K562 (cell line): ENCODE measurements around the gene GUCY2D. TPM values are rescaled to one million over a fixed set of nuclear protein-coding genes. Genes with fewer than 3 reads are reported as not detected.

Experiments
- ATAC-seq: fragments of 200-7000 bp; cut with Tn5 transposase; 3 replicates; pipeline ENCODE4 v1.9.1; 2020; ENCODE audit warnings: moderate library complexity
- BruUV-seq: library from RNA; stranded (reverse); fragments of 400-500 nt; replicated peaks from 2 replicates; lab custom pipeline; 2021; lab: Mats Ljungman, UMichigan
- CTCF ChIA-PET: fragments of 300-600 bp; formaldehyde crosslinking; extraction: SDS; loops from one replicate; lab custom pipeline; 2021; ENCODE audit warnings: low intra/inter-chr PET ratio; lab: Yijun Ruan, JAX
- POLR2A ChIA-PET: fragments of 300-600, 350-650 bp; sonication (Branson Sonifier 250); formaldehyde crosslinking; extraction: SDS; loops from one replicate; lab custom pipeline; 2021; ENCODE audit warnings: antibody characterized with exemption, inconsistent platforms; lab: Yijun Ruan, JAX
- DNase-seq, 4 experiments: peaks; one replicate each; pipeline versions ENCODE4 v3.0.0 to v3.0.0-alpha.2; 2011 to 2018; ENCODE audit warnings: low spot score in 3 of 4, mixed read lengths in 3 of 4; ENCODE audit errors: extremely low read depth in 1 of 4
- FAIRE-seq: peaks from 2 replicates; lab custom pipeline; 2011; peaks lifted over from hg19 to GRCh38; lab: Jason Lieb, UNC
- H2AFZ ChIP-seq: 2 replicates; pipeline ENCODE4 v1.6.0; 2011; ENCODE audit warnings: low read depth, low read length, control low read depth, inconsistent platforms
- H3K27ac ChIP-seq: fragments of 200-600 bp; 3 replicates; pipeline ENCODE4 v1.8.0; 2011; ENCODE audit warnings: low read depth, mild to moderate bottlenecking, control low read depth, inconsistent platforms, low read length, moderate library complexity, mixed read lengths; ENCODE audit errors: extremely low read depth
- H3K27me3 ChIP-seq, 2 experiments: fragments of 300-600 bp in 1 of 2; 2 replicates in 1 of 2; 3 replicates in 1 of 2; pipeline versions ENCODE4 v1.6.0 to v1.8.0; 2011; ENCODE audit warnings: inconsistent platforms in 2 of 2, low read length in 2 of 2, mild to moderate bottlenecking in 1 of 2, mixed read lengths in 1 of 2, moderate library complexity in 1 of 2; ENCODE audit not compliant: control insufficient read depth in 2 of 2, insufficient read depth in 2 of 2
- H3K36me3 ChIP-seq: fragments of 300-600 bp; 3 replicates; pipeline ENCODE4 v1.8.0; 2011; ENCODE audit warnings: mild to moderate bottlenecking, low read length, inconsistent platforms; ENCODE audit not compliant: control insufficient read depth, insufficient read depth
- H3K4me1 ChIP-seq, 2 experiments: fragments of 200-600 bp in 1 of 2; replicated peaks in 1 of 2; 2 replicates in 1 of 2; 3 replicates in 1 of 2; pipeline versions ENCODE4 v1.5.1 to v1.8.0; 2011; ENCODE audit warnings: inconsistent platforms in 2 of 2, low read length in 2 of 2, mild to moderate bottlenecking in 1 of 2, mixed read lengths in 1 of 2, moderate library complexity in 1 of 2; ENCODE audit not compliant: control insufficient read depth in 2 of 2, insufficient read depth in 2 of 2
- H3K4me2 ChIP-seq: 2 replicates; pipeline ENCODE4 v1.6.1; 2011; ENCODE audit warnings: low read length, control low read depth, inconsistent platforms, mixed read lengths; ENCODE audit not compliant: insufficient read depth
- H3K4me3 ChIP-seq: fragments of 200-600 bp; sonication (generic), shearing (Covaris generic); 2 replicates; pipeline ENCODE4 v1.5.1; 2016; ENCODE audit warnings: control low read depth, inconsistent platforms
- H3K79me2 ChIP-seq: fragments of 200-600 bp; 3 replicates; pipeline ENCODE4 v1.8.0; 2011; ENCODE audit warnings: low read length, inconsistent platforms; ENCODE audit not compliant: control insufficient read depth, insufficient read depth
- H3K9ac ChIP-seq, 2 experiments: 2 replicates each; pipeline versions ENCODE4 v1.6.0 to v1.6.1; 2011; ENCODE audit warnings: low read depth in 2 of 2, low read length in 2 of 2, control low read depth in 1 of 2, inconsistent platforms in 1 of 2, mild to moderate bottlenecking in 1 of 2, mixed read lengths in 1 of 2; ENCODE audit not compliant: insufficient read depth in 1 of 2
- H3K9me1 ChIP-seq: one replicate; pipeline ENCODE4 v1.6.0; 2011; ENCODE audit warnings: inconsistent platforms, mild to moderate bottlenecking, low read length, moderate library complexity; ENCODE audit not compliant: control insufficient read depth, insufficient read depth
- H3K9me3 ChIP-seq: replicated peaks from 2 replicates; pipeline ENCODE4 v1.5.1; 2011; ENCODE audit warnings: low read depth, low read length, inconsistent platforms; ENCODE audit not compliant: control insufficient read depth, insufficient read depth
- H4K20me1 ChIP-seq: replicated peaks from 2 replicates; pipeline ENCODE4 v1.6.1; 2011; ENCODE audit warnings: low read length, inconsistent platforms, mixed read lengths; ENCODE audit not compliant: control insufficient read depth, insufficient read depth
- MAFF ChIP-seq: IDR thresholded peaks from 2 replicates; pipeline ENCODE4 v1.6.1; 2012; ENCODE audit warnings: low read length, improper control_type of control experiment
- MAFG ChIP-seq: fragments of 450-650 bp; conservative IDR thresholded peaks from 2 replicates; pipeline ENCODE4 v1.6.1; 2016; ENCODE audit warnings: missing genetic modification characterization, missing compliant biosample characterization
- NFE2 ChIP-seq: IDR thresholded peaks from 2 replicates; pipeline ENCODE4 v1.6.1; 2014; ENCODE audit warnings: antibody characterized with exemption, low read depth
- NFXL1 ChIP-seq: fragments of 450-650 bp; formaldehyde crosslinking; IDR thresholded peaks from 2 replicates; pipeline ENCODE4 v1.4.0; 2021; ENCODE audit warnings: mild to moderate bottlenecking
- POLR3A ChIP-seq: IDR thresholded peaks from 2 replicates; pipeline ENCODE4 v1.6.1; 2011; ENCODE audit warnings: borderline replicate concordance, mild to moderate bottlenecking, moderate library complexity; ENCODE audit not compliant: insufficient read length, insufficient read depth; ENCODE audit errors: extremely low read depth
- ZFPM2 ChIP-seq: fragments of 250-450 bp; sonication (Bioruptor Pico); IDR thresholded peaks from 2 replicates; pipeline ENCODE4 v1.5.1; 2022; ENCODE audit warnings: mild to moderate bottlenecking
- ZNF143 ChIP-seq: sonication (generic); formaldehyde crosslinking; IDR thresholded peaks from 2 replicates; pipeline ENCODE4 v1.9.0; 2022; ENCODE audit warnings: mild to moderate bottlenecking, missing genetic modification reagents
- WGBS: fragments of 100-300 bp; shearing (Covaris generic); methylation state at CpG from one replicate; pipeline ENCODE4 v1.1.6; 2016; ENCODE audit warnings: low coverage, mixed read lengths; ENCODE audit not compliant: insufficient coverage; ENCODE audit errors: missing lambda C conversion rate; 5-methylcytosine and 5-hydroxymethylcytosine counted together
- in situ Hi-C: fragments of 300-500 bp; cut with MboI; formaldehyde crosslinking; loops from 4 replicates; pipeline ENCODE4 v1.15.0; 2018; ENCODE audit warnings: inconsistent platforms, mixed read lengths
- intact Hi-C: fragments of 100-400 bp; cut with micrococcal nuclease; formaldehyde crosslinking; loops from 2 replicates; pipeline ENCODE4 v1.14.2; 2022
- polyA plus RNA-seq, 8 experiments: library from polyadenylated mRNA; depleted of rRNA in 4 of 8; stranded (reverse) in 5 of 8; unstranded in 3 of 8; fragments of >200 nt; fragmentation: Nextera tagmentation in 2 of 8; fragmentation: Illumina TruSeq in 1 of 8; extraction: Ambion mirVana in 2 of 8; extraction: Trizol in 1 of 8; gene quantifications; 2 replicates each; pipeline versions ENCODE4 v1.2.1 to v1.2.3, GENCODE V29; 2011 to 2014; ENCODE audit warnings: inconsistent platforms in 1 of 8, missing spikeins in 1 of 8
- total RNA-seq, 7 experiments: library from RNA; depleted of rRNA in 6 of 7; stranded (reverse); fragments of >200 nt in 6 of 7; fragmentation: Illumina TruSeq in 2 of 7; extraction: Trizol in 2 of 7; gene quantifications; 2 replicates each; pipeline versions ENCODE4 v1.2.1 to v1.2.3, GENCODE V29; 2011 to 2021; ENCODE audit warnings: low replicate concordance in 1 of 7

The GUCY2D gene
- total and polyA plus RNA-seq, 9 of the 15 experiments (the other 6 are each of a cell fraction or from before 2014, with no cell fraction given): 0.05 TPM; not detected in 8

DNA sequence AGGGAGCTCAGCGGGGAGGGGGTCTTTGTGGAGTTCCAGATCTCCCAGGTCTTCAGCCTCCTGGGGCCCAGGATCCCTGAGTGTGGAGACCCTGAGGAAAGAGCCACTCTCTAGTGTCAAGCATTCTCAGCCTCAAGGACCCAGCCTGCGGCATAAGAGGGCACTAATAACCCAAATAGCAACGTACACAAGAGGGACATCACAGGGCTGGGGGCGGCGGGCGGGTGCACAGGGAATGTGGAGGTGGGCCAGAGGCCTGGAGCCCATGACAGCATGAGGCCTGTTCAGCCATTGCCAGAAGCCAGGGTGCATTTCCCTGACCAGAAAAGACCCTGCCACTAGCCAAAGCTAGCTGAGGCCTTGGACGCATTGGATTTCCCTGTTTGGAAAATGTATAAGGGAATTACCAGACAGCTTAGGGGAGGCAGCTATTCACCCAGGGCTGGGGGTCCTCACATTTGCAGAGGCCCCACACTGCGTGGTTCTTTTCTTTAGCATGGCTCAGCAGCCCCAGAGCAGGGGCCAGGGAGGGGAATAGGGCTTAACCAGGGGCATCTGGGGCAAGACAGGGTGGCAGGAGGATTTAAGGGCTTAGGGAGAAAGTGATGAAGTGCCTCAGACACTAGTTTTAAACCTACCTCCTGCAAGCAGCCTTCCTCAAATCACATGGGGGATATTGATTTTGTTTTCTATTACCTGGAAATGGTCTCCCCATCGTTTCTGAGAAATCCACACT is 22.9 kb downstream of the GUCY2D start:
- peaks cover 0 to 24% of the 10 kb centered on the region in 2 experiments; a peak in 3 of 5 replicates for H3K27me3 ChIP-seq
- ChIA-PET POLR2A (no interaction called here), CTCF (interaction anchor here (0.6 kb wide), 1 partner anchor 199 kb away, joined by 3 read pairs; no protein-coding TSS in a partner anchor)
- H3K9me3 ChIP-seq: no peaks in the 10 kb centered on the region
- FAIRE-seq (no peak), DNase-seq (no peak), ATAC-seq (no peak)
- no peaks in the 10 kb centered on the region for H3K36me3 ChIP-seq
- no peak overlapping the region for H2AFZ ChIP-seq
- no peak overlapping the region for H3K9ac ChIP-seq
- no peak overlapping the region for H3K4me3 ChIP-seq
- TF ChIP-seq NFXL1 (CRISPR knock-in tag) (no peak), POLR3A (no peak), MAFG (no peak), ZNF143 (CRISPR knock-in tag) (no peak), MAFF (no peak)
- no peaks in the 10 kb centered on the region; a peak in 1 of 5 replicates for H3K4me1 ChIP-seq
- intact Hi-C loops (no loop called here), in situ Hi-C loops (no loop called here)
- no TSS peak for BruUV-seq
- H3K27ac ChIP-seq: no peak overlapping the region
- H4K20me1 ChIP-seq: no peaks in the 10 kb centered on the region
- H3K4me2 ChIP-seq: no peak overlapping the region
- no peaks in the 10 kb centered on the region for H3K9me1 ChIP-seq
- H3K79me2 ChIP-seq: no peaks in the 10 kb centered on the region
- 7% methylated on average over 8 of the region's 9 CpGs for WGBS

DNA sequence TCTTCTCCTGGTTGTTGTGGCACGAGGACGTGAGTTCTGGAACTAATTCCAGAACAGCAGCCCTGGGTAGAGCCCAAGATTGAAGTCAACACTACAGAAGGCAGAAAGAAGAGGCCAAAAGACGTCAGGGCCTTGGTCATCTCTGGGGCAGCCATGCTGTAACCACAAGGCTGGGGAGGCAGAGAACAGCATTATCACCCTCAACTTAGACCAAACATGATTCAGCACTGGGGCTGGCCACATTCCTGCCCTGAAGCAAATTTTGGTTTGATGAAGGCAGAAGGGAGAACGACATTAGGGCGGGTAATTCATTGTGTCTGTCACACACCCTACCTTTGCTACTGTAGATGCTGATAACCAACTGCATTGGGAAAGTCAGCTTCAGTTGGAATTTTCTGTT is 26.7 kb downstream of the GUCY2D start:
- Histone ChIP-seq H3K79me2 (no peaks in the 10 kb centered on the region), H4K20me1 (no peaks in the 10 kb centered on the region), H2AFZ (no peak overlapping the region), H3K4me3 (no peak overlapping the region), H3K9me3 (no peaks in the 10 kb centered on the region), H3K36me3 (no peaks in the 10 kb centered on the region), H3K9ac (no peak overlapping the region), H3K27ac (no peak overlapping the region), H3K9me1 (no peaks in the 10 kb centered on the region), H3K27me3 (peaks cover 0 to 14% of the 10 kb centered on the region in 2 experiments; a peak in 2 of 5 replicates), H3K4me1 (no peaks in the 10 kb centered on the region; a peak in 1 of 5 replicates), H3K4me2 (no peak overlapping the region)
- no peak for DNase-seq
- no TSS peak for BruUV-seq
- TF ChIP-seq ZFPM2 (CRISPR knock-in tag) (no peak), NFE2 (peak; percentile 28; the same call in 1 of the 2 replicates)
- in situ Hi-C loops: no loop called here
- ATAC-seq: no peak; the same call in 2 of the 3 replicates
- POLR2A ChIA-PET: interaction anchor here (1.0 kb wide), 1 partner anchor 132 kb away, joined by 3 read pairs; no protein-coding TSS in a partner anchor
- FAIRE-seq: no peak
- intact Hi-C loops: no loop called here
- CTCF ChIA-PET: no interaction called here
- 0% methylated on average over 5 of the region's 5 CpGs for WGBS
